ENCODE data around the gene ADM2. TPM values are rescaled to one million over a fixed set of nuclear protein-coding genes. Genes with fewer than 3 reads are reported as not detected.
"Not testable (repeated sequence)": the region's sequence is repeated elsewhere in the genome, so short reads cannot be mapped to it uniquely, and the experiment has no call there.

Gene ADM2
- 3.1 and 5.4 TPM in 2 replicates for total RNA-seq

GRCh38 chr22:50481440-50482106 is at the start of gene ADM2:
ADM2 (plus strand) TSS chr22:50481543; CDS start chr22:50481848, 305 bp downstream.
- no peak for DNase-seq (ENCODE audit: extremely low read depth, low read depth, low spot score)

- no peak for DNase-seq (ENCODE audit: extremely low read depth, low read depth, low spot score)
These were observed 49.0 kb upstream of the ADM2 start for GRCh38 chr22:50432131-50432876.

- not testable (repeated sequence) for DNase-seq (ENCODE audit: extremely low read depth, low read depth, low spot score)
These were observed 48.3 kb upstream of the ADM2 start for GRCh38 chr22:50432877-50433510.

GRCh38 chr22:50434849-50435248 is 46.5 kb upstream of the ADM2 start:
- DNase-seq (ENCODE audit: extremely low read depth, low read depth, low spot score), result no peak

GRCh38 chr22:50435291-50436014 is 45.9 kb upstream of the ADM2 start:
- DNase-seq (ENCODE audit: extremely low read depth, low read depth, low spot score), result no peak

GRCh38 chr22:50436015-50436830 is 45.1 kb upstream of the ADM2 start:
- DNase-seq (ENCODE audit: extremely low read depth, low read depth, low spot score), result no peak

- no peak for DNase-seq (ENCODE audit: extremely low read depth, low read depth, low spot score)
These were observed 44.5 kb upstream of the ADM2 start for GRCh38 chr22:50436841-50437341.

- no peak for DNase-seq (ENCODE audit: extremely low read depth, low read depth, low spot score)
These were observed 43.6 kb upstream of the ADM2 start for GRCh38 chr22:50437511-50438304.

- DNase-seq (ENCODE audit: extremely low read depth, low read depth, low spot score), result no peak
These were observed 42.8 kb upstream of the ADM2 start for GRCh38 chr22:50438305-50439275.

GRCh38 chr22:50439314-50439870 is 42.0 kb upstream of the ADM2 start:
- DNase-seq (ENCODE audit: extremely low read depth, low read depth, low spot score), result no peak

- no peak for DNase-seq (ENCODE audit: extremely low read depth, low read depth, low spot score)
These were observed 41.4 kb upstream of the ADM2 start for GRCh38 chr22:50439871-50440331.

GRCh38 chr22:50440544-50441249 is 40.6 kb upstream of the ADM2 start:
- no peak for DNase-seq (ENCODE audit: extremely low read depth, low read depth, low spot score)

GRCh38 chr22:50441428-50441993 is 39.8 kb upstream of the ADM2 start:
- no peak for DNase-seq (ENCODE audit: extremely low read depth, low read depth, low spot score)

- DNase-seq (ENCODE audit: extremely low read depth, low read depth, low spot score), result no peak
These were observed 38.1 kb upstream of the ADM2 start for GRCh38 chr22:50443197-50443596.

GRCh38 chr22:50443801-50444625 is 37.3 kb upstream of the ADM2 start:
- DNase-seq (ENCODE audit: extremely low read depth, low read depth, low spot score), result no peak

- DNase-seq (ENCODE audit: extremely low read depth, low read depth, low spot score), result peak; percentile 4
These were observed 36.7 kb upstream of the ADM2 start for GRCh38 chr22:50444663-50445062.

Measured in glomerular endothelial cell (primary cell).